DND-41 (cell line): ENCODE measurements around the gene RNF14.

Source experiments
- ATAC-seq: fragments of 200-7000 bp; cut with Tn5 transposase; 3 replicates; pipeline ENCODE4 v1.9.1; 2021; ENCODE audit warnings: low read depth; ENCODE audit not compliant: insufficient read depth
- DNase-seq: peaks from one replicate; pipeline ENCODE4 v3.0.0-alpha.2; 2020
- H2AFZ ChIP-seq: 2 replicates; pipeline ENCODE4 v1.6.0; 2012; ENCODE audit warnings: low read depth, low read length
- H3K27ac ChIP-seq: 2 replicates; pipeline ENCODE4 v1.5.1; 2012; ENCODE audit warnings: low read length, inconsistent platforms
- H3K27me3 ChIP-seq: fragments of 200-600 bp; sonication (generic); 2 replicates; pipeline ENCODE4 v1.6.0; 2012; ENCODE audit warnings: low read length, mild to moderate bottlenecking, inconsistent platforms; ENCODE audit not compliant: insufficient read depth, poor library complexity
- H3K36me3 ChIP-seq: 2 replicates; pipeline ENCODE4 v1.5.1; 2012; ENCODE audit warnings: low read length, inconsistent platforms; ENCODE audit not compliant: insufficient read depth
- H3K4me1 ChIP-seq: 2 replicates; pipeline ENCODE4 v1.5.1; 2012; ENCODE audit warnings: mild to moderate bottlenecking, low read length; ENCODE audit not compliant: insufficient read depth
- H3K4me2 ChIP-seq: 2 replicates; pipeline ENCODE4 v1.6.0; 2012; ENCODE audit warnings: mild to moderate bottlenecking, moderate library complexity, low read length, inconsistent platforms; ENCODE audit not compliant: insufficient read depth
- H3K4me3 ChIP-seq, 2 experiments: fragments of 200-600 bp in 1 of 2; shearing (Covaris generic) in 1 of 2; 2 replicates each; pipeline ENCODE4 v1.5.1; 2012 to 2016; ENCODE audit warnings: inconsistent platforms in 2 of 2, low read length in 2 of 2, mild to moderate bottlenecking in 2 of 2, low read depth in 1 of 2, moderate library complexity in 1 of 2
- H3K79me2 ChIP-seq: 2 replicates; pipeline ENCODE4 v1.6.0; 2012; ENCODE audit warnings: low read length, inconsistent platforms; ENCODE audit not compliant: insufficient read depth
- H3K9ac ChIP-seq: 2 replicates; pipeline ENCODE4 v1.6.0; 2012; ENCODE audit warnings: low read depth, mild to moderate bottlenecking, inconsistent platforms, low read length, moderate library complexity
- H3K9me3 ChIP-seq: 2 replicates; pipeline ENCODE4 v1.5.1; 2012; ENCODE audit warnings: low read length, moderate library complexity, mild to moderate bottlenecking, inconsistent platforms; ENCODE audit not compliant: insufficient read depth, severe bottlenecking
- H4K20me1 ChIP-seq: 2 replicates; pipeline ENCODE4 v1.6.0; 2012; ENCODE audit warnings: low read length; ENCODE audit not compliant: insufficient read depth
- EZH2 ChIP-seq: IDR thresholded peaks from 3 replicates; pipeline ENCODE4 v1.6.1; 2012; ENCODE audit warnings: borderline replicate concordance, low read depth, mild to moderate bottlenecking, moderate library complexity, low read length, inconsistent platforms; ENCODE audit not compliant: severe bottlenecking
- TF ChIP-seq, protein P1 (sequence below): IDR thresholded peaks from 2 replicates; pipeline ENCODE4 v1.5.1; 2012; ENCODE audit warnings: borderline replicate concordance, low read length, moderate library complexity, mild to moderate bottlenecking; ENCODE audit not compliant: poor library complexity, severe bottlenecking; ENCODE audit errors: extremely low read depth

RNF14 gene

GRCh38 chr5:141923448-141924313, 45.2 kb upstream of the RNF14 start, which contains the start of gene DELE1:
DELE1 (plus strand) TSS chr5:141923871; CDS start chr5:141923942, 71 bp downstream.
- Histone ChIP-seq H3K79me2 (peaks cover 9% of the 10 kb centered on the region), H4K20me1 (peaks cover 3% of the 10 kb centered on the region; the same call in 1 of the 2 replicates), H3K9ac (peak within 1 kb of the TSS; percentile 71), H2AFZ (peak within 1 kb of the TSS; percentile 81), H3K36me3 (peaks cover 35% of the 10 kb centered on the region), H3K4me1 (peaks cover 22% of the 10 kb centered on the region), H3K4me3 (peak within 1 kb of the TSS; percentile 54 to 76), H3K27me3 (no peaks in the 10 kb centered on the region), H3K4me2 (peak within 1 kb of the TSS; percentile 92), H3K9me3 (no peaks in the 10 kb centered on the region), H3K27ac (peak within 1 kb of the TSS; percentile 89)
- ATAC-seq (peak; percentile 94), DNase-seq (peak; percentile 95)
- TF ChIP-seq, protein P1, sequence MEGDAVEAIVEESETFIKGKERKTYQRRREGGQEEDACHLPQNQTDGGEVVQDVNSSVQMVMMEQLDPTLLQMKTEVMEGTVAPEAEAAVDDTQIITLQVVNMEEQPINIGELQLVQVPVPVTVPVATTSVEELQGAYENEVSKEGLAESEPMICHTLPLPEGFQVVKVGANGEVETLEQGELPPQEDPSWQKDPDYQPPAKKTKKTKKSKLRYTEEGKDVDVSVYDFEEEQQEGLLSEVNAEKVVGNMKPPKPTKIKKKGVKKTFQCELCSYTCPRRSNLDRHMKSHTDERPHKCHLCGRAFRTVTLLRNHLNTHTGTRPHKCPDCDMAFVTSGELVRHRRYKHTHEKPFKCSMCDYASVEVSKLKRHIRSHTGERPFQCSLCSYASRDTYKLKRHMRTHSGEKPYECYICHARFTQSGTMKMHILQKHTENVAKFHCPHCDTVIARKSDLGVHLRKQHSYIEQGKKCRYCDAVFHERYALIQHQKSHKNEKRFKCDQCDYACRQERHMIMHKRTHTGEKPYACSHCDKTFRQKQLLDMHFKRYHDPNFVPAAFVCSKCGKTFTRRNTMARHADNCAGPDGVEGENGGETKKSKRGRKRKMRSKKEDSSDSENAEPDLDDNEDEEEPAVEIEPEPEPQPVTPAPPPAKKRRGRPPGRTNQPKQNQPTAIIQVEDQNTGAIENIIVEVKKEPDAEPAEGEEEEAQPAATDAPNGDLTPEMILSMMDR, result no peak
- TF ChIP-seq EZH2, result no peak

DNA sequence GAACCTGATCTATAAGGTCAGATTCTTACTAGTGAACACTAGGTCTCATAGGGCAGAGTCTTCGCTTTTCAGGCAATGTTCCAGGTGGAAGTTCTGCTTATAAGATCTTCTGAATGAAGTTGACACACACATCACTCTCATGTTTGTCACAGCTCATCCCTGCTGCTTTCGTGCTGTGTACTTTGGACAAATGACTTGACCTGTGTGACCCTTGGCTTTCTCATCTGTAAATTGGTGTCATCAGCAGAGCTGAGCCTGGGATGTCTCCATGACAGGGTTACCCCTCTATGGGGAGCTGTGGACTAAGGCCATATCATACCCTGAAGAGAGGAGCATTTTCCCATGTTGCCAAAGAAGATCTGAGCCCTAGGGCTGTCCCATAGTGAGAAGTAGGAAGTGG, 42.5 kb upstream of the RNF14 start:
- H3K36me3 ChIP-seq, result peaks cover 61% of the 10 kb centered on the region
- H3K4me1 ChIP-seq, result peaks cover 22% of the 10 kb centered on the region
- no peak for TF ChIP-seq EZH2
- TF ChIP-seq, protein P1, result no peak
- H3K9ac ChIP-seq, result no peak overlapping the region
- H4K20me1 ChIP-seq, result peaks cover 3% of the 10 kb centered on the region; the same call in 1 of the 2 replicates
- peaks cover 9% of the 10 kb centered on the region for H3K79me2 ChIP-seq
- no peak overlapping the region for H3K4me2 ChIP-seq
- H3K27me3 ChIP-seq, result no peaks in the 10 kb centered on the region
- no peak for ATAC-seq
- no peak overlapping the region for H2AFZ ChIP-seq
- no peaks in the 10 kb centered on the region for H3K9me3 ChIP-seq
- H3K4me3 ChIP-seq, result no peak overlapping the region
- no peak overlapping the region for H3K27ac ChIP-seq
- no peak for DNase-seq

DNA sequence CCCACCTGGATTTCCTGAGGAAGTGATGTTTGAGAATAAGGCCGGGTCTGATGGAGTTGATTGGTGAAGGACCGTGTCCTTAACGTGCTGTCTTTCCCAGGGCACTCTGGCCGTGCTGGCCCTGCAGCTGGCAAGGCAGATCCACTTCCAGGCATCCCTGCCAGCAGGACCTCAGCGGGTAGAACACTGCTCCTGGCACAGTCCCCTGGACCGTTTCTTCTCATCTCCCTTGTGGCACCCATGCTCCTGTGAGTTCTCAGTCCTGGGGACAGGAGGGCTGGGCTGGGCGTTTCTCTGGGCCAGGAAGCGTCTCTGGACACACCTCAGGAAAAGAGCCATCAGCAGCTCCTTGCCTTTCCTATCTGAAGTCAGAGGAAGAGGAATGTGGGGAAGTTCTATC, 40.9 kb upstream of the RNF14 start:
- Histone ChIP-seq H3K27ac (no peak overlapping the region), H3K4me1 (peaks cover 15% of the 10 kb centered on the region), H4K20me1 (peaks cover 3% of the 10 kb centered on the region; the same call in 1 of the 2 replicates), H2AFZ (no peak overlapping the region), H3K27me3 (no peaks in the 10 kb centered on the region), H3K4me2 (no peak overlapping the region), H3K36me3 (peaks cover 74% of the 10 kb centered on the region), H3K9ac (no peak overlapping the region), H3K4me3 (no peak overlapping the region), H3K79me2 (peaks cover 9% of the 10 kb centered on the region), H3K9me3 (no peaks in the 10 kb centered on the region)
- no peak for ATAC-seq
- no peak for DNase-seq
- no peak for TF ChIP-seq EZH2
- TF ChIP-seq, protein P1, result no peak
